ENCODE data around the gene PITHD1.
"Not testable (repeated sequence)": the region's sequence is repeated elsewhere in the genome, so short reads cannot be mapped to it uniquely, and the experiment has no call there.

The PITHD1 gene

GRCh38 chr1:23825762-23826522 is 47.7 kb downstream of the PITHD1 start:
- DNase-seq (ENCODE audit: low spot score), result no peak

- DNase-seq (ENCODE audit: low spot score), result not testable (repeated sequence)
These were observed 48.4 kb downstream of the PITHD1 start for GRCh38 chr1:23826590-23826989.

GRCh38 chr1:23827717-23828116 is 49.5 kb downstream of the PITHD1 start:
- no peak for DNase-seq (ENCODE audit: low spot score)

GRCh38 chr1:23834156-23834555 is 55.9 kb downstream of the PITHD1 start:
- DNase-seq (ENCODE audit: low spot score), result not testable (repeated sequence)

DNA sequence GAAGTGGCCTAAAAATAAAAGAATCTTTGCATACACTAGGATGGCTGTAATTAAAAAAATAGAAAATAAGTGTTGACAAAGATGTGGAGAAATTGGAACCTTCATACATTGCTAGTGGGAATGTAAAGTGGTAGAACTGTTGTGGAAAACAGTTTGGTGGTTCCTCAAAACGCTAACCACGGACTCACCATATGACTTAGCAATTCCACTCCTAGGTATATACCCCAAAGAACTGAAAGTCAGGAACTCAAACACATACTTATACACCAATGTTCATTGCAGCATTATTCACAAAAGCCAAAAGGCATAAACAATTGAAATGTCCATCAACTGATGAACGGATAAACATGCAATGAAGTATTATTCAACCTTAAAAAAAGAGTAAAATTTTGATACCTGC is 57.8 kb downstream of the PITHD1 start:
- DNase-seq (ENCODE audit: low spot score), result no peak

Data from pons (tissue), 1 donor.